ENCODE measurements around the gene OGFOD3. TPM values are rescaled to one million over a fixed set of nuclear protein-coding genes. Genes with fewer than 3 reads are reported as not detected.
"Not testable (repeated sequence)": the region's sequence is repeated elsewhere in the genome, so short reads cannot be mapped to it uniquely, and the experiment has no call there.

OGFOD3 gene
- total and polyA plus RNA-seq, 7 donors: 6.0 to 28.2 (median 19.3) TPM

- intact Hi-C loops (cut with DNase I): loop anchor here (2.0 to 5.0 kb wide), 3 partner anchors 39 to 189 kb away; partner anchors contain the start of gene WDR45B
- no peak for DNase-seq
- peaks cover 0 to 23% (median 19%) of the 10 kb centered on the region in 4 donors for H3K4me1 ChIP-seq
These were observed 39.5 kb upstream of the OGFOD3 start for GRCh38 chr17:82457929-82458178.

GRCh38 chr17:82457073-82457928, 38.9 kb upstream of the OGFOD3 start:
- Histone ChIP-seq H3K9me3 (no peaks in the 10 kb centered on the region), H3K27ac (peak overlapping the region; percentile 99 to 100 (median 100)), H3K36me3 (peaks cover 10 to 25% (median 17%) of the 10 kb centered on the region in 4 donors), H3K4me3 (peak overlapping the region; percentile 77 to 97 (median 80)), H3K4me1 (peaks cover 0 to 23% (median 19%) of the 10 kb centered on the region in 4 donors), H3K27me3 (no peaks in the 10 kb centered on the region)
- intact Hi-C loops (cut with DNase I): loop anchor here (5.0 kb wide), 1 partner anchor 190 kb away; the partner anchor contains the start of gene WDR45B
- 47 to 53% methylated on average over 10 of the region's 10 CpGs for WGBS, 2 donors
- no peak for DNase-seq
- TF ChIP-seq EP300 (IDR thresholded peaks at IDR 0.05): no peak

More at GRCh38 chr17:82457929-82458178, 39.5 kb upstream of the OGFOD3 start:
- TF ChIP-seq CTCF (IDR thresholded peaks at IDR 0.05) (no peak), POLR2AphosphoS5 (IDR thresholded peaks at IDR 0.05) (peak in 1 of 4 donors; percentile 10)
- Histone ChIP-seq H3K27me3 (no peaks in the 10 kb centered on the region), H3K36me3 (peaks cover 10 to 30% (median 19%) of the 10 kb centered on the region in 4 donors), H3K27ac (peak overlapping the region; percentile 99 to 100 (median 100)), H3K9me3 (no peaks in the 10 kb centered on the region), H3K4me3 (peak overlapping the region; percentile 77 to 97 (median 80))
- WGBS, 2 donors: 0% methylated on average over 8 of the region's 8 CpGs

GRCh38 chr17:82453706-82454105, 35.3 kb upstream of the OGFOD3 start:
- intact Hi-C loops (cut with DNase I): loop anchor here (5.0 kb wide), 1 partner anchor 156 kb away; no protein-coding TSS in a partner anchor
- H3K27ac ChIP-seq, DNase-seq, H3K27me3 ChIP-seq, H3K9me3 ChIP-seq, H3K4me3 ChIP-seq, H3K36me3 ChIP-seq: not testable (repeated sequence)
- peaks cover 0 to 32% (median 29%) of the 10 kb centered on the region in 4 donors for H3K4me1 ChIP-seq
- 94 to 98% methylated on average over 21 of the region's 21 CpGs for WGBS, 2 donors

- WGBS, 2 donors: 84 to 86% methylated on average over 7 of the region's 7 CpGs
- not testable (repeated sequence) for H3K27me3 ChIP-seq, H3K4me3 ChIP-seq, H3K36me3 ChIP-seq, H3K9me3 ChIP-seq, H3K27ac ChIP-seq, DNase-seq
- peaks cover 0 to 32% (median 29%) of the 10 kb centered on the region in 4 donors for H3K4me1 ChIP-seq
- intact Hi-C loops (cut with DNase I): loop anchor here (5.0 kb wide), 1 partner anchor 156 kb away; no protein-coding TSS in a partner anchor
These were observed 34.8 kb upstream of the OGFOD3 start for GRCh38 chr17:82453151-82453550.

- H3K27me3 ChIP-seq: no peaks in the 10 kb centered on the region
- DNase-seq: no peak
- no peak overlapping the region for H3K27ac ChIP-seq
- peaks cover 0 to 25% (median 23%) of the 10 kb centered on the region in 4 donors for H3K4me1 ChIP-seq
- 97 to 99% methylated on average over 3 of the region's 3 CpGs for WGBS, 2 donors
- no peaks in the 10 kb centered on the region for H3K9me3 ChIP-seq
- peaks cover 0 to 7% (median 0%) of the 10 kb centered on the region in 4 donors for H3K36me3 ChIP-seq
- intact Hi-C loops (cut with DNase I): loop anchor here (5.0 kb wide), 1 partner anchor 155 kb away; no protein-coding TSS in a partner anchor
- H3K4me3 ChIP-seq: no peak overlapping the region
- TF ChIP-seq POLR2A (IDR thresholded peaks at IDR 0.05) (no peak), CTCF (IDR thresholded peaks at IDR 0.05) (no peak), EP300 (IDR thresholded peaks at IDR 0.05) (no peak), POLR2AphosphoS5 (IDR thresholded peaks at IDR 0.05) (no peak)
These were observed 33.8 kb upstream of the OGFOD3 start for GRCh38 chr17:82452162-82452561.

GRCh38 chr17:82450357-82451106, 32.1 kb upstream of the OGFOD3 start, which contains the start of gene CYBC1:
Gene CYBC1 (minus strand): TSS chr17:82450752. CDS start chr17:82449254, 1,498 bp downstream.
- 0 to 1% methylated on average over 91 of the region's 91 CpGs for WGBS, 2 donors
- Histone ChIP-seq H3K27ac (peak within 1 kb of the TSS; percentile 88 to 92 (median 90)), H3K4me3 (peak within 1 kb of the TSS; percentile 83 to 87 (median 84)), H3K4me1 (peaks cover 0 to 25% (median 22%) of the 10 kb centered on the region in 4 donors), H3K27me3 (no peaks in the 10 kb centered on the region), H3K36me3 (peaks cover 0 to 11% (median 0%) of the 10 kb centered on the region in 4 donors), H3K9me3 (no peaks in the 10 kb centered on the region)
- intact Hi-C loops (cut with DNase I): loop anchor here (2.0 to 5.0 kb wide), 2 partner anchors 32 to 153 kb away; partner anchors contain the start of genes HEXD and OGFOD3
- peak; percentile 97 for DNase-seq
- TF ChIP-seq POLR2A (IDR thresholded peaks at IDR 0.05): peak; percentile 90 to 93
- peak in 2 of 4 donors; percentile 53 to 80 for TF ChIP-seq EP300 (IDR thresholded peaks at IDR 0.05)
- TF ChIP-seq CTCF (IDR thresholded peaks at IDR 0.05): no peak
- peak; percentile 96 to 98 (median 96) for TF ChIP-seq POLR2AphosphoS5 (IDR thresholded peaks at IDR 0.05)
